Neural cell (in vitro differentiated cells): ENCODE data around the gene NDUFA8. TPM values are rescaled to one million over a fixed set of nuclear protein-coding genes. Genes with fewer than 3 reads are reported as not detected.

Experiments used
- H2AFZ ChIP-seq: fragments of 200-600, 300-800 bp; sonication (generic), shearing (Covaris generic); 2 replicates; pipeline ENCODE4 v1.6.0; 2014; ENCODE audit warnings: low read depth, mild to moderate bottlenecking, antibody characterized with exemption, low read length, moderate library complexity
- H3F3A ChIP-seq: fragments of 200-600 bp; shearing (Covaris generic); 2 replicates; pipeline ENCODE4 v1.6.1; 2016; ENCODE audit warnings: mild to moderate bottlenecking, moderate library complexity, mixed read lengths, antibody characterized with exemption, low read length; ENCODE audit not compliant: insufficient read depth, poor library complexity, severe bottlenecking
- H3K27ac ChIP-seq: fragments of 200-600, 300-800 bp; sonication (generic), shearing (Covaris generic); 2 replicates; pipeline ENCODE4 v1.5.1; 2014; ENCODE audit warnings: mild to moderate bottlenecking, low read length, moderate library complexity
- H3K27me3 ChIP-seq: fragments of 300-800, 200-600 bp; sonication (generic), shearing (Covaris generic); 2 replicates; pipeline ENCODE4 v1.6.0; 2014; ENCODE audit warnings: mild to moderate bottlenecking, low read depth, low read length, moderate library complexity; ENCODE audit not compliant: insufficient read depth
- H3K36me3 ChIP-seq: fragments of 300-800, 200-600 bp; sonication (generic), shearing (Covaris generic); 2 replicates; pipeline ENCODE4 v1.5.1; 2014; ENCODE audit warnings: mild to moderate bottlenecking, antibody characterized with exemption, low read length, moderate library complexity; ENCODE audit not compliant: insufficient read depth
- H3K4me2 ChIP-seq: fragments of 300-800, 200-600 bp; sonication (generic), shearing (Covaris generic); 2 replicates; pipeline ENCODE4 v1.6.0; 2014; ENCODE audit warnings: mild to moderate bottlenecking, low read length
- H3K4me3 ChIP-seq: fragments of 300-800, 200-600 bp; sonication (generic), shearing (Covaris generic); 2 replicates; pipeline ENCODE4 v1.5.1; 2014; ENCODE audit warnings: mild to moderate bottlenecking, low read length, moderate library complexity
- H3K79me2 ChIP-seq: fragments of 200-600 bp; shearing (Covaris generic); replicated peaks from 2 replicates; pipeline ENCODE4 v1.6.0; 2014; ENCODE audit warnings: mild to moderate bottlenecking, low read length, moderate library complexity; ENCODE audit not compliant: insufficient read depth
- H3K9ac ChIP-seq: fragments of 300-800, 200-600 bp; sonication (generic), shearing (Covaris generic); 2 replicates; pipeline ENCODE4 v1.6.1; 2016; ENCODE audit warnings: mild to moderate bottlenecking, low read length, mixed read lengths
- H3K9me2 ChIP-seq: fragments of 200-600 bp; shearing (Covaris generic); 2 replicates; pipeline ENCODE4 v1.6.1; 2016; ENCODE audit warnings: mild to moderate bottlenecking, low read length, mixed read lengths; ENCODE audit not compliant: insufficient read depth
- H3K9me3 ChIP-seq: fragments of 200-600, 300-800 bp; sonication (generic), shearing (Covaris generic); 2 replicates; pipeline ENCODE4 v1.6.1; 2016; ENCODE audit warnings: mild to moderate bottlenecking, mixed run types, low read length, moderate library complexity, mixed read lengths
- H4K20me1 ChIP-seq: fragments of 200-600 bp; shearing (Covaris generic); 2 replicates; pipeline ENCODE4 v1.6.1; 2016; ENCODE audit warnings: mild to moderate bottlenecking, mixed run types; ENCODE audit not compliant: insufficient read depth
- CTCF ChIP-seq: fragments of 450-650 bp; IDR thresholded peaks from 2 replicates; pipeline ENCODE4 v1.5.1; 2014; ENCODE audit warnings: antibody characterized with exemption, mild to moderate bottlenecking, moderate library complexity; ENCODE audit not compliant: poor library complexity, severe bottlenecking
- EP300 ChIP-seq: fragments of 450-650 bp; conservative IDR thresholded peaks from 2 replicates; pipeline ENCODE4 v1.6.1; 2014; ENCODE audit warnings: antibody characterized with exemption, mild to moderate bottlenecking, moderate library complexity; ENCODE audit not compliant: poor library complexity, severe bottlenecking
- EZH2 ChIP-seq: fragments of 200-600, 300-800 bp; shearing (Covaris generic), sonication (generic); IDR thresholded peaks from 2 replicates; pipeline ENCODE4 v1.6.1; 2014; ENCODE audit warnings: antibody characterized with exemption, low read length, borderline replicate concordance, mild to moderate bottlenecking; ENCODE audit not compliant: insufficient read depth, poor library complexity, severe bottlenecking
- MXI1 ChIP-seq: fragments of 450-650 bp; conservative IDR thresholded peaks from 2 replicates; pipeline ENCODE4 v1.6.1; 2014; ENCODE audit warnings: antibody characterized with exemption, mild to moderate bottlenecking; ENCODE audit not compliant: poor library complexity, severe bottlenecking
- POLR2AphosphoS5 ChIP-seq: IDR thresholded peaks from 2 replicates; pipeline ENCODE4 v1.6.1; 2012
- RAD21 ChIP-seq: fragments of 450-650 bp; conservative IDR thresholded peaks from 2 replicates; pipeline ENCODE4 v1.6.1; 2014; ENCODE audit warnings: antibody characterized with exemption, mild to moderate bottlenecking, moderate library complexity
- REST ChIP-seq: IDR thresholded peaks from 2 replicates; pipeline ENCODE4 v1.6.1; 2012; ENCODE audit warnings: borderline replicate concordance
- SMC3 ChIP-seq: fragments of 450-650 bp; conservative IDR thresholded peaks from 2 replicates; pipeline ENCODE4 v1.6.1; 2014; ENCODE audit warnings: antibody characterized with exemption, mild to moderate bottlenecking, moderate library complexity; ENCODE audit not compliant: poor library complexity
- TAF1 ChIP-seq: IDR thresholded peaks from 2 replicates; pipeline ENCODE4 v1.6.1; 2012; ENCODE audit warnings: low read depth
- polyA plus RNA-seq: library from polyadenylated mRNA; depleted of rRNA; stranded (reverse); fragments of >200 nt; gene quantifications from 2 replicates; pipeline ENCODE4 v1.2.3, GENCODE V29; 2014

The NDUFA8 gene
- polyA plus RNA-seq, 1 donor from 2014 or later: 65.0 TPM

DNA sequence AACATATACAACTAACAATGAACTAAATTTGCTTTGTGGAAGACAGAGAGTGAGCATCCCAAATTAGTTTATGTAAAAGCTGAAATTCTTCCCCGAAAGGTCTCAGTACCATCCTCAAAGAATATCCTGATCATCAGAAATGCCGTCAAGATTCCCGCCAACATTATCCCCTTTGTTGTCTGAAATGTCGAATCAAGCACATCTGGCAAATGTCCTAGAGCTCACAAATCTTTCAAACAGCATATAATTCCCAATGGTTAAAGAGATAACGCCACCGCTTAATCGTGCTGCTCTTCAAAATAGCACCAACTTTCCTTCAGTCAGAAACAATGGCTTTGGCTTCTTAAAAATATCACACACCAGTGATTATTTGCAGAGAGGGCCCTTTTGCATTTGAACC lies 23.9 kb upstream of the NDUFA8 start:
- Histone ChIP-seq H3K36me3 (no peaks in the 10 kb centered on the region), H3K9me2 (no peaks in the 10 kb centered on the region), H4K20me1 (no peaks in the 10 kb centered on the region), H3K79me2 (no peaks in the 10 kb centered on the region), H3K4me3 (no peak overlapping the region), H3F3A (no peaks in the 10 kb centered on the region), H3K9ac (no peak overlapping the region), H3K9me3 (no peaks in the 10 kb centered on the region), H3K27me3 (no peaks in the 10 kb centered on the region), H3K4me2 (no peak overlapping the region), H3K27ac (no peak overlapping the region), H2AFZ (no peak overlapping the region)
- TF ChIP-seq POLR2AphosphoS5 (no peak), MXI1 (no peak), EZH2 (no peak), REST (no peak), SMC3 (no peak), EP300 (no peak), CTCF (no peak), TAF1 (no peak), RAD21 (no peak)

- TF ChIP-seq RAD21 (no peak), EZH2 (no peak), MXI1 (no peak), SMC3 (no peak), EP300 (no peak), TAF1 (no peak), CTCF (no peak), REST (no peak), POLR2AphosphoS5 (no peak)
- Histone ChIP-seq H3K27ac (no peak overlapping the region), H3K27me3 (no peaks in the 10 kb centered on the region), H3K79me2 (no peaks in the 10 kb centered on the region), H3K4me3 (no peak overlapping the region), H3F3A (no peaks in the 10 kb centered on the region), H3K9ac (no peak overlapping the region), H2AFZ (no peak overlapping the region), H3K9me2 (no peaks in the 10 kb centered on the region), H4K20me1 (no peaks in the 10 kb centered on the region), H3K36me3 (no peaks in the 10 kb centered on the region), H3K9me3 (no peaks in the 10 kb centered on the region), H3K4me2 (no peak overlapping the region)
Observed at GRCh38 chr9:122180633-122181032, 21.1 kb upstream of the NDUFA8 start.
